GOT3 (cell line): Measurements from ENCODE around the gene TCTN3.
"Not testable (repeated sequence)": the region's sequence is repeated elsewhere in the genome, so short reads cannot be mapped to it uniquely, and the experiment has no call there.

ENCODE experiments used
- DNase-seq: peaks from one replicate; lab custom pipeline; 2025; ENCODE audit warnings: mixed read lengths; lab: John Stamatoyannopoulos, UW

TCTN3 gene

GRCh38 chr10:95693668-95694534 lies at the start of gene TCTN3:
Gene TCTN3 (minus strand): TSS chr10:95693927. CDS start chr10:95693899, 28 bp downstream.
- peak; percentile 96 for DNase-seq

GRCh38 chr10:95742962-95743535 lies 49.3 kb upstream of the TCTN3 start:
- DNase-seq, result no peak

- DNase-seq, result no peak
These were observed 48.8 kb upstream of the TCTN3 start for GRCh38 chr10:95742485-95742884.

- no peak for DNase-seq
These were observed 48.2 kb upstream of the TCTN3 start for GRCh38 chr10:95741807-95742467.

GRCh38 chr10:95739056-95739455 lies 45.3 kb upstream of the TCTN3 start:
- DNase-seq, result no peak

GRCh38 chr10:95732907-95733306 lies 39.2 kb upstream of the TCTN3 start:
- DNase-seq, result not testable (repeated sequence)

- DNase-seq, result no peak
These were observed 36.5 kb upstream of the TCTN3 start for GRCh38 chr10:95730233-95730632.

GRCh38 chr10:95729323-95730055 lies 35.8 kb upstream of the TCTN3 start:
- DNase-seq, result no peak

- no peak for DNase-seq
These were observed 34.8 kb upstream of the TCTN3 start for GRCh38 chr10:95728526-95728925.

- DNase-seq, result not testable (repeated sequence)
These were observed 28.8 kb upstream of the TCTN3 start for GRCh38 chr10:95722496-95722895.

- not testable (repeated sequence) for DNase-seq
These were observed 27.0 kb upstream of the TCTN3 start for GRCh38 chr10:95720745-95721144.

- no peak for DNase-seq
These were observed 23.1 kb upstream of the TCTN3 start for GRCh38 chr10:95716866-95717265.

- no peak for DNase-seq
These were observed 22.7 kb upstream of the TCTN3 start for GRCh38 chr10:95716466-95716865.

GRCh38 chr10:95711492-95711891 lies 17.8 kb upstream of the TCTN3 start:
- no peak for DNase-seq

GRCh38 chr10:95706990-95707389 lies 13.3 kb upstream of the TCTN3 start:
- no peak for DNase-seq

- DNase-seq, result no peak
These were observed 12.8 kb upstream of the TCTN3 start for GRCh38 chr10:95706573-95706972.

GRCh38 chr10:95698415-95698814 lies 4.7 kb upstream of the TCTN3 start:
- no peak for DNase-seq

GRCh38 chr10:95697429-95697828 lies 3.7 kb upstream of the TCTN3 start:
- DNase-seq, result no peak

GRCh38 chr10:95694665-95695064 lies 938 bp upstream of the TCTN3 start:
- no peak for DNase-seq

- DNase-seq, result peak; percentile 3
These were observed 558 bp downstream of the TCTN3 start for GRCh38 chr10:95693071-95693667.

GRCh38 chr10:95691281-95691680 lies 2.4 kb downstream of the TCTN3 start:
- no peak for DNase-seq

- DNase-seq, result no peak
These were observed 5.1 kb downstream of the TCTN3 start for GRCh38 chr10:95688648-95689047.
